Endothelial cell of umbilical vein (primary cell): Measurements from ENCODE around the gene GTF2H1. TPM values are rescaled to one million over a fixed set of nuclear protein-coding genes. Genes with fewer than 3 reads are reported as not detected.

Experiments
- BruUV-seq: library from RNA; stranded (reverse); fragments of 400-500 nt; replicated peaks from 2 replicates; lab custom pipeline; 2021; lab: Mats Ljungman, UMichigan
- CTCF ChIA-PET: fragments of 300-600, 350-600 bp; sonication (Branson Sonifier 250); formaldehyde crosslinking; loops from one replicate; lab custom pipeline; 2021; ENCODE audit warnings: antibody characterized with exemption, inconsistent platforms; lab: Charles Lee
- POLR2A ChIA-PET: fragments of 300-600, 350-600 bp; sonication (Branson Sonifier 250); formaldehyde crosslinking; loops from one replicate; lab custom pipeline; 2021; ENCODE audit warnings: antibody characterized with exemption, inconsistent platforms; lab: Charles Lee
- DNase-seq: peaks from one replicate; pipeline ENCODE4 v3.0.0-alpha.2; 2011; ENCODE audit warnings: low read depth, low spot score
- FAIRE-seq: peaks from 2 replicates; lab custom pipeline; 2011; peaks lifted over from hg19 to GRCh38; lab: Jason Lieb, UNC
- H2AFZ ChIP-seq: 2 replicates; pipeline ENCODE4 v1.6.0; 2012; ENCODE audit warnings: low read depth, low read length, control low read depth, inconsistent platforms
- H3K27ac ChIP-seq: 2 replicates; pipeline ENCODE4 v1.5.1; 2011; ENCODE audit warnings: low read depth, mild to moderate bottlenecking, control low read depth, low read length, moderate library complexity; ENCODE audit not compliant: insufficient read depth
- H3K27me3 ChIP-seq, 2 experiments: 2 replicates each; pipeline versions ENCODE4 v1.6.0 to v1.6.1; 2011; ENCODE audit warnings: low read length in 2 of 2, mixed read lengths in 1 of 2; ENCODE audit not compliant: control insufficient read depth in 2 of 2, insufficient read depth in 2 of 2
- H3K36me3 ChIP-seq, 2 experiments: 2 replicates in 1 of 2; 3 replicates in 1 of 2; pipeline ENCODE4 v1.5.1; 2011; ENCODE audit warnings: low read length in 2 of 2, mild to moderate bottlenecking in 1 of 2, moderate library complexity in 1 of 2; ENCODE audit not compliant: control insufficient read depth in 2 of 2, insufficient read depth in 2 of 2; ENCODE audit errors: extremely low read depth in 1 of 2
- H3K4me1 ChIP-seq: 3 replicates; pipeline ENCODE4 v1.5.1; 2011; ENCODE audit warnings: mild to moderate bottlenecking, low read length; ENCODE audit not compliant: control insufficient read depth, insufficient read depth; ENCODE audit errors: extremely low read depth
- H3K4me2 ChIP-seq: 2 replicates; pipeline ENCODE4 v1.6.1; 2011; ENCODE audit warnings: low read length, control low read depth, mixed read lengths; ENCODE audit not compliant: insufficient read depth
- H3K4me3 ChIP-seq, 3 experiments: fragments of 200-600 bp in 1 of 3; sonication (generic), shearing (Covaris generic) in 1 of 3; replicated peaks in 1 of 3; 2 replicates each; pipeline ENCODE4 v1.5.1; 2011 to 2016; ENCODE audit warnings: control low read depth in 3 of 3, low read length in 3 of 3, mild to moderate bottlenecking in 2 of 3, inconsistent platforms in 1 of 3, low read depth in 1 of 3, moderate library complexity in 1 of 3; ENCODE audit not compliant: insufficient read depth in 1 of 3
- H3K79me2 ChIP-seq: 2 replicates; pipeline ENCODE4 v1.6.0; 2012; ENCODE audit warnings: low read length, inconsistent platforms; ENCODE audit not compliant: control insufficient read depth, insufficient read depth
- H3K9ac ChIP-seq: replicated peaks from 2 replicates; pipeline ENCODE3; 2011; ENCODE audit warnings: low read length, control low read depth; ENCODE audit not compliant: insufficient read depth; ENCODE audit errors: extremely low read depth
- H3K9me1 ChIP-seq: replicated peaks from 3 replicates; pipeline ENCODE4 v1.6.0; 2011; ENCODE audit warnings: mild to moderate bottlenecking, low read length; ENCODE audit not compliant: control insufficient read depth, insufficient read depth; ENCODE audit errors: extremely low read depth
- H3K9me3 ChIP-seq: replicated peaks from 2 replicates; pipeline ENCODE4 v1.5.1; 2012; ENCODE audit warnings: low read length, inconsistent platforms; ENCODE audit not compliant: control insufficient read depth, insufficient read depth
- H4K20me1 ChIP-seq: replicated peaks from 2 replicates; pipeline ENCODE3; 2011; ENCODE audit warnings: mild to moderate bottlenecking, low read length; ENCODE audit not compliant: control insufficient read depth, insufficient read depth; ENCODE audit errors: extremely low read depth
- CTCF ChIP-seq, 2 donors: IDR thresholded peaks; 1 replicate in 1 of 2; 2 replicates in 1 of 2; pipeline ENCODE4 v1.5.1; 2011; ENCODE audit warnings: low read length in 2 of 2, mild to moderate bottlenecking in 2 of 2, moderate library complexity in 2 of 2, control low read depth in 1 of 2, inconsistent platforms in 1 of 2, low read depth in 1 of 2; ENCODE audit not compliant: insufficient read depth in 1 of 2; ENCODE audit errors: extremely low read depth in 1 of 2
- EZH2 ChIP-seq: IDR thresholded peaks from 2 replicates; pipeline ENCODE4 v1.6.1; 2012; ENCODE audit warnings: borderline replicate concordance, low read depth, mild to moderate bottlenecking, moderate library complexity, low read length, inconsistent platforms; ENCODE audit not compliant: severe bottlenecking
- FOS ChIP-seq: IDR thresholded peaks from 2 replicates; pipeline ENCODE4 v1.6.1; 2011; ENCODE audit warnings: mild to moderate bottlenecking, low read length, moderate library complexity, borderline replicate concordance; ENCODE audit not compliant: insufficient read depth
- GATA2 ChIP-seq: IDR thresholded peaks from 2 replicates; pipeline ENCODE4 v1.7.0; 2011; ENCODE audit warnings: low read depth, mild to moderate bottlenecking, moderate library complexity, mixed read lengths, low read length; ENCODE audit not compliant: insufficient read length, insufficient read depth
- JUN ChIP-seq: IDR thresholded peaks from 2 replicates; pipeline ENCODE4 v1.6.1; 2011; ENCODE audit warnings: borderline replicate concordance, low read depth; ENCODE audit not compliant: insufficient read length, insufficient read depth
- MAX ChIP-seq: IDR thresholded peaks from 2 replicates; pipeline ENCODE4 v1.6.1; 2011; ENCODE audit not compliant: insufficient read depth, insufficient read length
- MYC ChIP-seq: IDR thresholded peaks from one replicate; pipeline ENCODE4 v1.6.1; 2011; ENCODE audit warnings: mild to moderate bottlenecking, low read depth, low read length
- POLR2A ChIP-seq: IDR thresholded peaks from 2 replicates; pipeline ENCODE4 v1.6.1; 2012; ENCODE audit warnings: low read depth, mild to moderate bottlenecking, control low read depth, low read length
- POLR2AphosphoS5 ChIP-seq: IDR thresholded peaks from 2 replicates; pipeline ENCODE4 v1.6.1; 2012; ENCODE audit warnings: low read depth, mild to moderate bottlenecking, control low read depth, low read length, moderate library complexity; ENCODE audit not compliant: insufficient read depth
- dilution Hi-C: fragments of 300-500 bp; cut with MboI; formaldehyde crosslinking; loops from one replicate; pipeline ENCODE4 v1.15.0; 2019; ENCODE audit warnings: low sequenced_read_pairs; ENCODE audit not compliant: extremely low pct_ligation_motif_present
- intact Hi-C: fragments of 100-400 bp; cut with micrococcal nuclease; formaldehyde crosslinking; loops from one replicate; pipeline ENCODE4 v1.10.0; 2022
- polyA plus RNA-seq, 4 experiments: library from polyadenylated mRNA; depleted of rRNA in 3 of 4; stranded (reverse) in 3 of 4; unstranded in 1 of 4; fragments of >200 nt; gene quantifications; 2 replicates each; pipeline versions ENCODE4 v1.2.1 to v1.2.3, GENCODE V29; 2011 to 2012; ENCODE audit warnings: missing spikeins in 1 of 4
- total RNA-seq: library from RNA; stranded (reverse); gene quantifications from 2 replicates; pipeline ENCODE4 v1.2.3, GENCODE V29; 2021

The GTF2H1 gene
- total and polyA plus RNA-seq, 2 donors (not counting 3 experiments of a cell fraction or from before 2014, with no cell fraction given): 15.7 to 47.7 TPM

- Histone ChIP-seq H3K9me1 (no peaks in the 10 kb centered on the region), H3K36me3 (peaks cover 13 to 16% of the 10 kb centered on the region in 2 experiments), H3K79me2 (no peaks in the 10 kb centered on the region), H3K4me1 (no peaks in the 10 kb centered on the region), H3K9ac (no peak overlapping the region), H3K4me2 (no peak overlapping the region), H3K27ac (no peak overlapping the region), H3K4me3 (no peak overlapping the region), H4K20me1 (no peaks in the 10 kb centered on the region), H2AFZ (no peak overlapping the region), H3K9me3 (no peaks in the 10 kb centered on the region), H3K27me3 (no peaks in the 10 kb centered on the region)
- dilution Hi-C loops (no loop called here), intact Hi-C loops (no loop called here)
- POLR2A ChIA-PET: interaction anchor here (0.5 kb wide), 1 partner anchor 8 kb away, joined by 3 read pairs; no protein-coding TSS in a partner anchor
- no peak for DNase-seq
- no TSS peak for BruUV-seq
- FAIRE-seq: no peak
- CTCF ChIA-PET: interaction anchor here (0.8 to 2.0 kb wide), 2 partner anchors 13 to 51 kb away, joined by 3 to 5 read pairs; no protein-coding TSS in a partner anchor
- no peak for TF ChIP-seq POLR2A
- TF ChIP-seq JUN: no peak
- no peak for TF ChIP-seq MYC
- no peak for TF ChIP-seq MAX
- no peak for TF ChIP-seq CTCF (IDR thresholded peaks at IDR 0.05; ENCODE audit: extremely low read depth in 1 of 2, insufficient read depth in 1 of 2, low read depth in 1 of 2, low read length in 2 of 2)
- TF ChIP-seq POLR2AphosphoS5: no peak
- TF ChIP-seq GATA2: no peak
- TF ChIP-seq FOS: no peak
- TF ChIP-seq EZH2: no peak
These were observed 27.5 kb upstream of the GTF2H1 start for GRCh38 chr11:18294862-18295261.
